RWPE1 (cell line): Measurements from ENCODE around the gene PROM1.

Source experiments
- CTCF ChIA-PET: fragments of 350-600 bp; sonication (Branson Sonifier 250); formaldehyde crosslinking; extraction: SDS; loops from one replicate; lab custom pipeline; 2021; lab: Yijun Ruan, JAX
- POLR2A ChIA-PET: fragments of 400-600 bp; formaldehyde crosslinking; extraction: SDS; loops from one replicate; lab custom pipeline; 2020; ENCODE audit warnings: antibody characterized with exemption; ENCODE audit not compliant: low non-redundant PET; lab: Yijun Ruan, JAX
- DNase-seq: peaks from one replicate; pipeline ENCODE4 v3.0.0; 2012; ENCODE audit warnings: low spot score
- H3K27ac ChIP-seq: fragments of 450-650 bp; 2 replicates; pipeline ENCODE4 v1.5.1; 2017
- CTCF ChIP-seq: fragments of 450-650 bp; conservative IDR thresholded peaks from 2 replicates; pipeline ENCODE4 v1.5.1; 2017; ENCODE audit warnings: low read depth, mild to moderate bottlenecking

Gene PROM1

GRCh38 chr4:15938182-15938581 is 145.6 kb downstream of the PROM1 start:
- peak; percentile 89 for DNase-seq
- POLR2A ChIA-PET, result interaction anchor here (0.6 kb wide), 1 partner anchor 18 kb away, joined by 3 read pairs; no protein-coding TSS in a partner anchor
- no peak for TF ChIP-seq CTCF
- H3K27ac ChIP-seq, result peak overlapping the region; percentile 92
- CTCF ChIA-PET, result interaction anchor here (1.0 kb wide), 1 partner anchor 18 kb away, joined by 3 read pairs; no protein-coding TSS in a partner anchor

GRCh38 chr4:15936495-15936894 is 147.3 kb downstream of the PROM1 start:
- peak overlapping the region; percentile 92 for H3K27ac ChIP-seq
- POLR2A ChIA-PET, result no interaction called here
- CTCF ChIA-PET, result interaction anchor here (0.9 kb wide), 1 partner anchor 54 kb away, joined by 4 read pairs; no protein-coding TSS in a partner anchor
- no peak for TF ChIP-seq CTCF
- DNase-seq, result peak; percentile 53

- CTCF ChIA-PET, result no interaction called here
- no peak for TF ChIP-seq CTCF
- peak overlapping the region; percentile 92 for H3K27ac ChIP-seq
- no peak for DNase-seq
- POLR2A ChIA-PET, result no interaction called here
Observed at GRCh38 chr4:15935504-15936402, 148.1 kb downstream of the PROM1 start.

GRCh38 chr4:15934259-15934658 is 149.6 kb downstream of the PROM1 start:
- POLR2A ChIA-PET, result no interaction called here

GRCh38 chr4:15931451-15932210 is 152.2 kb downstream of the PROM1 start:
- CTCF ChIA-PET, result no interaction called here
- no peak for DNase-seq
- POLR2A ChIA-PET, result no interaction called here
- no peak for TF ChIP-seq CTCF
- H3K27ac ChIP-seq, result peak overlapping the region; percentile 55; the same call in 1 of the 2 replicates

More at GRCh38 chr4:15934259-15934658, 149.6 kb downstream of the PROM1 start:
- TF ChIP-seq CTCF, result no peak
- peak overlapping the region; percentile 92 for H3K27ac ChIP-seq
- no peak for DNase-seq
- CTCF ChIA-PET, result no interaction called here

- no peak for TF ChIP-seq CTCF
- DNase-seq, result no peak
- ChIA-PET CTCF (no interaction called here), POLR2A (no interaction called here)
- H3K27ac ChIP-seq, result peak overlapping the region; percentile 23; the same call in 1 of the 2 replicates
Observed at GRCh38 chr4:15930314-15930713, 153.5 kb downstream of the PROM1 start.
